ENCODE measurements around the gene OVAAL. TPM values are rescaled to one million over a fixed set of nuclear protein-coding genes. Genes with fewer than 3 reads are reported as not detected.
A peak's percentile ranks its signal among the peaks of the same experiment; 100 is the strongest.

Gene OVAAL
- total RNA-seq, 1 donor from 2014 or later = not detected

DNA sequence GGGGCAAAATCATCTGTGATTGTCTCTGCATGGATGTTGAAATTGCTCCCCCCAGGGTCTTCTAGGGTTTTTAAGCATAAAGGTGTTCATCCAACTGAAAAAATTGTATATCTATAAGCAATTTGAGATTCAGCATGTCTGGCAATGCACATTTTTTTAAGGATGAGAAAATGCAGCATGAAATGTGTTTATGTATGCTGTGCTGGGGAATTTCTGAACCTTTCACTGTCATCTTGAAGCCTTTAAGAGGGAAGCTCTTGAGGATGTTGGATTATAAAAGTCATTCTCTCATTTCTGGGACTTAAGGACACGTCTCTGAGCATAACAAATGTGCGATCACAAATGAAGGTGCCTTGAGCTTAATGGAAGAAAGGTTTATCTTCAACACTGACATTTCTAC is 9.4 kb downstream of the OVAAL start:
- no peak overlapping the region for H3K4me2 ChIP-seq (ENCODE audit: low read length)
- no peaks in the 10 kb centered on the region for H3K27me3 ChIP-seq (ENCODE audit: insufficient read depth, low read length)
- Mint-ChIP-seq H3K9me3 (ENCODE audit: unreplicated experiment) (peaks cover 2% of the 10 kb centered on the region), H3K4me1 (ENCODE audit: low read depth, unreplicated experiment) (peaks cover 20% of the 10 kb centered on the region), H3K4me3 (ENCODE audit: unreplicated experiment) (no peak overlapping the region), H3K27ac (ENCODE audit: unreplicated experiment) (no peak overlapping the region), H3K27me3 (ENCODE audit: low read depth, unreplicated experiment) (no peaks in the 10 kb centered on the region), H3K36me3 (ENCODE audit: low read depth, unreplicated experiment) (no peaks in the 10 kb centered on the region)
- no peaks in the 10 kb centered on the region for H3K9me3 ChIP-seq (ENCODE audit: insufficient read depth, low read depth, low read length)
- H3K36me3 ChIP-seq (ENCODE audit: insufficient read depth, low read length) = no peaks in the 10 kb centered on the region
- no peak overlapping the region for H3K9ac ChIP-seq (ENCODE audit: low read length)
- no peak overlapping the region for H3K4me3 ChIP-seq (ENCODE audit: insufficient read depth, low read depth, low read length)
- no peak for TF ChIP-seq EZH2 (IDR thresholded peaks at IDR 0.05; ENCODE audit: insufficient read depth, low read length)
- TF ChIP-seq, protein P1, sequence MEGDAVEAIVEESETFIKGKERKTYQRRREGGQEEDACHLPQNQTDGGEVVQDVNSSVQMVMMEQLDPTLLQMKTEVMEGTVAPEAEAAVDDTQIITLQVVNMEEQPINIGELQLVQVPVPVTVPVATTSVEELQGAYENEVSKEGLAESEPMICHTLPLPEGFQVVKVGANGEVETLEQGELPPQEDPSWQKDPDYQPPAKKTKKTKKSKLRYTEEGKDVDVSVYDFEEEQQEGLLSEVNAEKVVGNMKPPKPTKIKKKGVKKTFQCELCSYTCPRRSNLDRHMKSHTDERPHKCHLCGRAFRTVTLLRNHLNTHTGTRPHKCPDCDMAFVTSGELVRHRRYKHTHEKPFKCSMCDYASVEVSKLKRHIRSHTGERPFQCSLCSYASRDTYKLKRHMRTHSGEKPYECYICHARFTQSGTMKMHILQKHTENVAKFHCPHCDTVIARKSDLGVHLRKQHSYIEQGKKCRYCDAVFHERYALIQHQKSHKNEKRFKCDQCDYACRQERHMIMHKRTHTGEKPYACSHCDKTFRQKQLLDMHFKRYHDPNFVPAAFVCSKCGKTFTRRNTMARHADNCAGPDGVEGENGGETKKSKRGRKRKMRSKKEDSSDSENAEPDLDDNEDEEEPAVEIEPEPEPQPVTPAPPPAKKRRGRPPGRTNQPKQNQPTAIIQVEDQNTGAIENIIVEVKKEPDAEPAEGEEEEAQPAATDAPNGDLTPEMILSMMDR (IDR thresholded peaks at IDR 0.05; ENCODE audit: insufficient read depth, low read depth, low read length) = no peak
- FAIRE-seq (no peak), DNase-seq (ENCODE audit: low read depth) (no peak)
- no peaks in the 10 kb centered on the region for H4K20me1 ChIP-seq (ENCODE audit: insufficient read depth, low read length)
- H2AFZ ChIP-seq (ENCODE audit: low read depth, low read length) = no peak overlapping the region
- no peak overlapping the region for H3K27ac ChIP-seq (ENCODE audit: low read depth, low read length)
- H3K4me1 ChIP-seq (ENCODE audit: insufficient read depth, low read length) = peaks cover 14% of the 10 kb centered on the region
- H3K79me2 ChIP-seq (ENCODE audit: insufficient read depth, low read length) = no peaks in the 10 kb centered on the region

DNA sequence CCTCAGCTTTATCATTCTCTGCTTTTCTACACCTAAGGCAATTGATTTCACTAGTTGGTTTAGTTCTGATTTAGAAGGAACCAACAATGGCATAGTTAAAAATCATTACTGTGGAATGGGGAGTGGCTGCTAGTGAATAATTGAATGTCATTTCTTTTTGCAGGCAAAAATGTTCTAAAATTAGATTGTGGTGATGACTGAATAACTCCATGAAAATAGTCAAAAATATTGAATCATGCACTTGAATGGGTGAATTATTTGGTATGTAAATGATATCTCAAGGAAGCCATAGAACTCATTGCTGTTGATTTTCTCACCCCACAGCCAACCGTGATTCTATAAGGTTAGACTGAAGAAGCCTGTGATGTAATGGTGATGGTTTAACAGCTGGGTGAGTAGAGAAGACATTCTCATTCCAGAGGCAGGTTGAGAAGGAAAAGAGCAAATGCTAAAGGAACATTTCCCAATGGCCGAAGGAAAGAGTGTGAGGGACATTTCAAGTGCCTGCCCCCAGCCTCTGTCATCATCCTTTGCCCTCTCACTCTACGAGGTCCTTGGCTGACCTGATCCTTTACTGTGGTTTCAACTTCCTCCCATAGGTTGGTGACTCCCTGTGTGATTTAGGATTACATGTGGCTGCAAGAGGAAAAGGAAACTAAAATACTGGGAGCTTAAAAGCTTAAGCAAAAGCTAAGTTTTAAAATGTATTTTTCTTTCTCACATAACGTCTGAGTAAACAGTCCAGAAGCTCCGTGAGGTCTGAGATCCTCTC is 12.5 kb downstream of the OVAAL start:
- no peaks in the 10 kb centered on the region for H3K36me3 ChIP-seq (ENCODE audit: insufficient read depth, low read length)
- H3K4me2 ChIP-seq (ENCODE audit: low read length) = peak overlapping the region; percentile 39
- H3K4me1 ChIP-seq (ENCODE audit: insufficient read depth, low read length) = peaks cover 14% of the 10 kb centered on the region
- H3K9ac ChIP-seq (ENCODE audit: low read length) = no peak overlapping the region
- Mint-ChIP-seq H3K36me3 (ENCODE audit: low read depth, unreplicated experiment) (no peaks in the 10 kb centered on the region), H3K27ac (ENCODE audit: unreplicated experiment) (peak overlapping the region; percentile 2), H3K4me1 (ENCODE audit: low read depth, unreplicated experiment) (peaks cover 17% of the 10 kb centered on the region), H3K9me3 (ENCODE audit: unreplicated experiment) (peaks cover 2% of the 10 kb centered on the region), H3K27me3 (ENCODE audit: low read depth, unreplicated experiment) (no peaks in the 10 kb centered on the region), H3K4me3 (ENCODE audit: unreplicated experiment) (no peak overlapping the region)
- H3K4me3 ChIP-seq (ENCODE audit: insufficient read depth, low read depth, low read length) = peak overlapping the region; percentile 1
- peak; percentile 77 for DNase-seq (ENCODE audit: low read depth)
- no peaks in the 10 kb centered on the region for H3K79me2 ChIP-seq (ENCODE audit: insufficient read depth, low read length)
- FAIRE-seq = peak; percentile 47
- TF ChIP-seq, protein P1 (IDR thresholded peaks at IDR 0.05; ENCODE audit: insufficient read depth, low read depth, low read length) = no peak
- TF ChIP-seq EZH2 (IDR thresholded peaks at IDR 0.05; ENCODE audit: insufficient read depth, low read length) = no peak
- no peaks in the 10 kb centered on the region for H4K20me1 ChIP-seq (ENCODE audit: insufficient read depth, low read length)
- no peak overlapping the region for H2AFZ ChIP-seq (ENCODE audit: low read depth, low read length)
- H3K27ac ChIP-seq (ENCODE audit: low read depth, low read length) = peak overlapping the region; percentile 39
- H3K9me3 ChIP-seq (ENCODE audit: insufficient read depth, low read depth, low read length) = no peaks in the 10 kb centered on the region
- no peaks in the 10 kb centered on the region for H3K27me3 ChIP-seq (ENCODE audit: insufficient read depth, low read length)

All from astrocyte (in vitro differentiated cells and primary cell).